Activated naive CD4-positive, alpha-beta T cell treated with anti-CD3 and anti-CD28 coated beads for 36 hours (primary cell): ENCODE results near the gene PLXNC1. TPM values are rescaled to one million over a fixed set of nuclear protein-coding genes. Genes with fewer than 3 reads are reported as not detected.

ENCODE experiments used
- CTCF ChIA-PET: fragments of 350-600 bp; sonication (Branson Sonifier 250); formaldehyde crosslinking; loops from one replicate; lab custom pipeline; 2021; ENCODE audit warnings: antibody characterized with exemption; lab: Charles Lee
- DNase-seq: peaks from one replicate; pipeline ENCODE4 v3.0.0-alpha.2; 2020
- H3K27ac Mint-ChIP-seq: one replicate; pipeline ENCODE4 v1.8.0; 2021; ENCODE audit warnings: mild to moderate bottlenecking, mixed read lengths
- H3K27me3 Mint-ChIP-seq: one replicate; pipeline ENCODE4 v1.8.0; 2021; ENCODE audit warnings: low read depth, mixed read lengths
- H3K36me3 Mint-ChIP-seq: one replicate; pipeline ENCODE4 v1.8.0; 2021; ENCODE audit warnings: low read depth, mixed read lengths
- H3K4me1 Mint-ChIP-seq: one replicate; pipeline ENCODE4 v1.8.0; 2021; ENCODE audit warnings: low read depth, mixed read lengths
- H3K4me3 Mint-ChIP-seq: one replicate; pipeline ENCODE4 v1.8.0; 2021; ENCODE audit warnings: mild to moderate bottlenecking, moderate library complexity, mixed read lengths
- H3K9me3 Mint-ChIP-seq: one replicate; pipeline ENCODE4 v1.8.0; 2021; ENCODE audit warnings: mixed read lengths
- intact Hi-C: fragments of 100-400 bp; cut with micrococcal nuclease; formaldehyde crosslinking; loops from one replicate; pipeline ENCODE4 v1.15.1; 2023
- total RNA-seq, 2 experiments: library from RNA; stranded (reverse); gene quantifications; one replicate each; pipeline ENCODE4 v1.2.3, GENCODE V29; 2021

PLXNC1 gene
- total RNA-seq, 2 experiments from 2014 or later = 3.6 to 4.0 TPM

DNA sequence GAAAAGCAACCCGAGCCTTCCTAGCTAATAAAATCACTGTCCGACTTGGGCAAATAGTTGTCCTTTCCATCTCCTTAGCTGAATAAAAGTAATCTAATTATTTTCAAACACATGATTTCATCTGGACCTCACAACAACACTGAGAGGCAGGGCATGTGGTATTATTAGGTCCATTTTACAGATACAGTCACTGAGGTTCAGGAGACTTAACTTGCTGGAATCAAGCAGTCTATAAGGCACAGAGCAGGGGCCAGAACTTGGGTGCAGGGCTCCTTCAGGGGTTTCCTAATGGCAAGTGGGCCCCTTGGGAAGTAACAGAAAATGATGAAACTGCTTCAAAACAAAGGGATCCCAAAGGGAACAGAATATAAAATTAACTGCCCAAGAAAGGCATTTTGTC, 15.5 kb downstream of the PLXNC1 start:
- peaks cover 18% of the 10 kb centered on the region for H3K4me1 Mint-ChIP-seq
- no peak overlapping the region for H3K4me3 Mint-ChIP-seq
- H3K27me3 Mint-ChIP-seq = no peaks in the 10 kb centered on the region
- CTCF ChIA-PET = interaction anchor here (0.5 to 1.1 kb wide), 3 partner anchors 54 to 1609 kb away, joined by 3 to 4 read pairs (median 4); no protein-coding TSS in a partner anchor
- no peaks in the 10 kb centered on the region for H3K9me3 Mint-ChIP-seq
- H3K36me3 Mint-ChIP-seq = no peaks in the 10 kb centered on the region
- H3K27ac Mint-ChIP-seq = no peak overlapping the region
- intact Hi-C loops = no loop called here
- no peak for DNase-seq

DNA sequence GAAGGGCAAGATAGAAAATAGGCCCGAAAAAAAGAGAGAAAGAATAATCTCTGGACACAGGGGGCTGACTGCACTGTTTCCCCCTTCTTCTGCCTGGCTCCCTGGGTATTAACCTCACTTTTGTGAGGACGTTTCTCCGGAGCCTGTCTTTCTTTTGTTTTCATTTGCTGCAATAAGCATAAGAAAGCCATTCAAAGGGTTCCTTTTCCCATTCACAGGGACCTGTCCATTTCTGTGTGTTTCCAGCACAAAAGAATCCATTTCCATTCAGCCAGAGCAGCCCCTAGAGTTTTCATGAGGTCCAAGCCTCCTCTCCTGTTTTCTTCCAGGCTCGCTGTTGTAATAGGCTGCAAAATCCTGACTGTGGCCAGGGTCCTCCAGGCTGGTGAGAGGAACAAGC, 16.8 kb downstream of the PLXNC1 start:
- no peaks in the 10 kb centered on the region for H3K27me3 Mint-ChIP-seq
- H3K4me1 Mint-ChIP-seq = peaks cover 28% of the 10 kb centered on the region
- no peaks in the 10 kb centered on the region for H3K9me3 Mint-ChIP-seq
- CTCF ChIA-PET = no interaction called here
- H3K4me3 Mint-ChIP-seq = no peak overlapping the region
- no peak overlapping the region for H3K27ac Mint-ChIP-seq
- intact Hi-C loops = no loop called here
- no peak for DNase-seq
- no peaks in the 10 kb centered on the region for H3K36me3 Mint-ChIP-seq

DNA sequence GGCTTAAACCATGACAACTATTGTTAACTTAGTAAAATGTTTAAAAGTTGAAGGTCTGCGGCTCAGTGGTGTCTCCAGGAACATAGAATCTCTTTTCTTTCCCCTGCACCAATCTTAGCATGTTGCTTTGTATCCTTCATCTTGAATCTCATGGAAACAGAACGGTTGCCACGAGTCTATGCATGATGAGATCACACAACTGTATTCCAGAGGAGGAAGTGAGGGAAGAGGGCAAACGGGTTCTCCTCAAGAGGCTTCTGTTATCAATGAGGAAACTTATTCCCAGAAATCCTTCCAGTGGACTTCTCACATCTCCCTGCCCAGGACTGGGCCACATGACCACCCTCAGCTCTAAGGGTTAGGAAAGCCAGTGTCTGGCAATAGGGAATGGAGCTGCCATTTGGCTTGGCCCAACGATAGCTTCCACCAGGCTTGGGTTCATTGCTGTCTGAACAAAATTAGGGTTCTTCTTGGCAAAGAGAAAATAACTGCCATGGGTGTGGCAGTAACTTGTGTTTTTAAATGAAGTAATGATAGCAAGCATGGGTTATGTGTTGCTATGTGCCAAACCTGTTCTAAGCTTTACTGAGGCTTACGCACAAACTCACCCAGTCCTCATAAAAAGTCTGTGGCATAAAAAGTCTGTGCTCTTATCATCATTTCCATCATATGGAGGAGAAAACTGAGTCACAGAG, 17.4 kb downstream of the PLXNC1 start:
- Mint-ChIP-seq H3K4me1 (peaks cover 33% of the 10 kb centered on the region), H3K9me3 (no peaks in the 10 kb centered on the region), H3K27ac (no peak overlapping the region), H3K36me3 (no peaks in the 10 kb centered on the region), H3K4me3 (no peak overlapping the region), H3K27me3 (no peaks in the 10 kb centered on the region)
- intact Hi-C loops = no loop called here
- DNase-seq = no peak
- CTCF ChIA-PET = interaction anchor here (0.6 to 1.0 kb wide), 5 partner anchors 8 to 1477 kb away, joined by 3 to 6 read pairs (median 3); no protein-coding TSS in a partner anchor

GRCh38 chr12:94167071-94167755, 18.8 kb downstream of the PLXNC1 start:
- intact Hi-C loops = no loop called here
- H3K4me1 Mint-ChIP-seq = peaks cover 39% of the 10 kb centered on the region
- no peak overlapping the region for H3K27ac Mint-ChIP-seq
- CTCF ChIA-PET = interaction anchor here (0.6 to 1.0 kb wide), 3 partner anchors 10 to 23 kb away, joined by 3 to 6 read pairs (median 3); no protein-coding TSS in a partner anchor
- H3K36me3 Mint-ChIP-seq = no peaks in the 10 kb centered on the region
- no peak overlapping the region for H3K4me3 Mint-ChIP-seq
- H3K9me3 Mint-ChIP-seq = no peaks in the 10 kb centered on the region
- no peak for DNase-seq
- no peaks in the 10 kb centered on the region for H3K27me3 Mint-ChIP-seq

DNA sequence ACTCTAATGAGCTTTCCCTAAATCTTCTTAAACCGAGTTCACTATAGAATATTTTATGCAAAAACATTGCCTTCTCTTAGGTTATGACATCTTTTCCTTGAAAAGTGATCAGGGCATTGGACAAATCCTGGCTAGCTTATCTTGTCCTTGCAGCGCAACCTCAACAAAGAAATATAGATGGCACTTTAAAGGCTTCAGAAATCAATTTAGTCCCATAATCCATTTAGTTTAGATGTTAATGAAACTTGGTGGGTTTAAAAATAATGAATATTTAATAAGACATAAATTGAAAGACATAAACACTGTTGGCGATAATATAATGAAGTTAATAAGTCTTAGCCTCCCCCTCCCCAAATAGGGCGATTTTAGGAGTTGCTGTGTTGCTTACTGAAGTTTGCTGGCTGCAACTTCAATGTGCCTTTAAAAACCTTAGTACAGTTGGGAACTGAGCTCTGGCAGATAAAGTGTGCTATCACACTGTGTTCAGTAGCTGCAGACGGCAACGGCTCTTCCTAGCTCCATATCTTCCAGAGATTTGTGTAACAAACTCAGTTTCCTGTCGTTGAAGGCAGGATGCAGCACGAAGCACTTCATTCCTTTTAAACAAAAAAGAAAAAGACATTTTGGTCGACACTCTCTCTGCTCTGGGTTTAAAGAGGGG, 19.5 kb downstream of the PLXNC1 start:
- Mint-ChIP-seq H3K4me1 (peaks cover 41% of the 10 kb centered on the region), H3K9me3 (no peaks in the 10 kb centered on the region), H3K4me3 (no peak overlapping the region), H3K36me3 (peaks cover 2% of the 10 kb centered on the region), H3K27me3 (no peaks in the 10 kb centered on the region), H3K27ac (no peak overlapping the region)
- CTCF ChIA-PET = interaction anchor here (0.6 kb wide), 1 partner anchor 24 kb away, joined by 3 read pairs; no protein-coding TSS in a partner anchor
- intact Hi-C loops = no loop called here
- DNase-seq = no peak

GRCh38 chr12:94169495-94169894, 21.1 kb downstream of the PLXNC1 start:
- H3K4me1 Mint-ChIP-seq = peaks cover 50% of the 10 kb centered on the region
- H3K27ac Mint-ChIP-seq = no peak overlapping the region
- DNase-seq = no peak
- H3K4me3 Mint-ChIP-seq = no peak overlapping the region
- H3K36me3 Mint-ChIP-seq = peaks cover 3% of the 10 kb centered on the region
- no peaks in the 10 kb centered on the region for H3K9me3 Mint-ChIP-seq
- intact Hi-C loops = no loop called here
- CTCF ChIA-PET = interaction anchor here (1.3 kb wide), 1 partner anchor 21 kb away, joined by 3 read pairs; no protein-coding TSS in a partner anchor
- no peaks in the 10 kb centered on the region for H3K27me3 Mint-ChIP-seq

DNA sequence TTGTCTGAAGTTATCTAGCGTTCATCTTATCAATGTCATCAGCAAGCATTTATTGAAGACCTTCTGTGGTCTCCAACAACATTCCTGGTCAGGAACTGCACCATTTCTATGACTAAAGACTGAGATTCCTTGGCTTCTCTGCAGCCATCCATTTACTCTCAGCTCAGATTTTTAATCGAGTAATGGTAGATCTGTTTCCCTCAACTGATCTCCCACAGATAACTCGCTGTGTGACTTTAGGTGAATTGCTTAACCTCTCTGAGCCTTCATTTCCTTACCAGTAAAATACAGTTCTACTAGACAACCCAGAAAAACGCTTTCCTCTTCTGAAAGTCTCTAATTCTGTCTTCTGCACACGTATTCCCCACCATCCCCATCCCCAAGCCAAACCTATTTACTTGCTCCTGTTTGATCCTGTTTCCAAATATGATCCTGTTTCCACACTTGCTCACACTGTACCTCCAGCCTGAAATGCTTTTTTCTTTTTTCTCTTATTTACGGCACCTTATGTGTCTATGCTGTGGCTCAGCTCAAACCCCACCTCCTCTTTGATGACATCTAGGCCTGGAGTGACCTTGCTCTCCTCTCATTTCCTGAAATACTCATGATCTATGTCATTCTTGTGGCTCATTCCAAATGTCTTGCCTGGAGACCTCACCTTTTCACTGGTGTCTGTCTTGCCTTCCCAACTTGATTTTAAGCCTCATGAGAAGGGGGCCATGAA, 21.8 kb downstream of the PLXNC1 start:
- CTCF ChIA-PET = no interaction called here
- H3K4me3 Mint-ChIP-seq = no peak overlapping the region
- H3K9me3 Mint-ChIP-seq = no peaks in the 10 kb centered on the region
- H3K4me1 Mint-ChIP-seq = peaks cover 52% of the 10 kb centered on the region
- H3K27ac Mint-ChIP-seq = no peak overlapping the region
- peaks cover 3% of the 10 kb centered on the region for H3K36me3 Mint-ChIP-seq
- no peak for DNase-seq
- H3K27me3 Mint-ChIP-seq = no peaks in the 10 kb centered on the region
- intact Hi-C loops = no loop called here

DNA sequence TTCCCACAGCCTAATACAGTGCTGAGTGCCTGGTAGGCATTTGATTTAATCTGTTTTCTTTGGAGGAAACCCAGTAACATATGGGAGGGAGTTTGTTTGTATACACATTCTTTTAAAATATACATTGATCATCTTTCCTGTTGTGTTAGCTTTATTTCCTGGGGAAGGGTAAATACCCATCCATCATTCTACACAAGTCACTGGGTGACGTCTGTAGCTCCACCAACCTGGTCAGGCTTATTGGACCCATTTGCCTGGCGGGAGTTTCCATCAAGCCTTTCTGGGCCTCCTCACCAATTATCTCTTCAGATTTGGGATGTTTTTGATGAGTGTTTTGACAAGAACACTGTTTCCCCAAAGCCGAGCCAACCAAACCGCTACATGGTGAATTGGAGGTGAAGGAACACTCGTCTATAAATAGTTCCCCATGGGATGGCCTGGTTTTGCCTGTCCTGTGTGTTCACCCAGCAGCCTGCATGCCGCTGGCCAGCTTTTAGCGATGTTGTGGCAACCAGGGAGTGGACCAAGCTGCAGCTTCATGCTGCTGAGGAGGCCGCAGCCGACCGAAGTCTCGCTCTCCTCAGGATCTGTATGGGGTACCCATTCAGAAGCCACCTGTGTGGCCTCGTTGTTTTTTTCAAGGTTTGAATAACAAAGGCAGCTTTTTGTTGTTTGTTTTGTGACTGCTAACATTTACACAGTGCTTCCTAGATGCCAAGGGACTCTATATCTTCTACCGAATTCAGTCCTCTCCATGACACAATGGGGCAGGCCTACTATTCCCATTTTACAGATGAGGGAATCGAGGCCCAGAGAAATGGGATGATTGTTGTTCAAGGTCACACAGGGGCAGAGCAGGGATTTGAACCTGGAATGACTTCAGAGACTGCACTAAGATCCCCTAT, 22.6 kb downstream of the PLXNC1 start:
- peaks cover 60% of the 10 kb centered on the region for H3K4me1 Mint-ChIP-seq
- intact Hi-C loops = no loop called here
- no peak overlapping the region for H3K27ac Mint-ChIP-seq
- H3K27me3 Mint-ChIP-seq = no peaks in the 10 kb centered on the region
- H3K36me3 Mint-ChIP-seq = peaks cover 3% of the 10 kb centered on the region
- no peak overlapping the region for H3K4me3 Mint-ChIP-seq
- CTCF ChIA-PET = interaction anchor here (1.5 kb wide), 1 partner anchor 44 kb away, joined by 4 read pairs; no protein-coding TSS in a partner anchor
- no peak for DNase-seq
- no peaks in the 10 kb centered on the region for H3K9me3 Mint-ChIP-seq

- peaks cover 3% of the 10 kb centered on the region for H3K36me3 Mint-ChIP-seq
- intact Hi-C loops = no loop called here
- H3K27ac Mint-ChIP-seq = no peak overlapping the region
- H3K4me3 Mint-ChIP-seq = no peak overlapping the region
- DNase-seq = no peak
- no peaks in the 10 kb centered on the region for H3K9me3 Mint-ChIP-seq
- CTCF ChIA-PET = interaction anchor here (1.5 kb wide), 1 partner anchor 43 kb away, joined by 4 read pairs; no protein-coding TSS in a partner anchor
- no peaks in the 10 kb centered on the region for H3K27me3 Mint-ChIP-seq
- peaks cover 64% of the 10 kb centered on the region for H3K4me1 Mint-ChIP-seq
Observed at GRCh38 chr12:94171595-94171930, 23.2 kb downstream of the PLXNC1 start.

- peaks cover 3% of the 10 kb centered on the region for H3K36me3 Mint-ChIP-seq
- H3K9me3 Mint-ChIP-seq = no peaks in the 10 kb centered on the region
- DNase-seq = peak; percentile 72
- no peak overlapping the region for H3K4me3 Mint-ChIP-seq
- intact Hi-C loops = loop anchor here (1.0 kb wide), 2 partner anchors 36 to 97 kb away; no protein-coding TSS in a partner anchor
- CTCF ChIA-PET = interaction anchor here (1.5 kb wide), 1 partner anchor 43 kb away, joined by 4 read pairs; no protein-coding TSS in a partner anchor
- no peaks in the 10 kb centered on the region for H3K27me3 Mint-ChIP-seq
- H3K4me1 Mint-ChIP-seq = peaks cover 64% of the 10 kb centered on the region
- no peak overlapping the region for H3K27ac Mint-ChIP-seq
Observed at GRCh38 chr12:94172031-94172430, 23.7 kb downstream of the PLXNC1 start.

GRCh38 chr12:94172973-94173372, 24.6 kb downstream of the PLXNC1 start:
- DNase-seq = no peak
- H3K27ac Mint-ChIP-seq = no peak overlapping the region
- H3K36me3 Mint-ChIP-seq = peaks cover 10% of the 10 kb centered on the region
- no peaks in the 10 kb centered on the region for H3K27me3 Mint-ChIP-seq
- peaks cover under 1% of the 10 kb centered on the region for H3K9me3 Mint-ChIP-seq
- peaks cover 64% of the 10 kb centered on the region for H3K4me1 Mint-ChIP-seq
- intact Hi-C loops = loop anchor here (1.0 kb wide), 2 partner anchors 35 to 96 kb away; no protein-coding TSS in a partner anchor
- no peak overlapping the region for H3K4me3 Mint-ChIP-seq
- CTCF ChIA-PET = interaction anchor here (0.6 to 1.0 kb wide), 2 partner anchors 19 to 97 kb away, joined by 5 read pairs; no protein-coding TSS in a partner anchor
